K562 (cell line): ENCODE measurements around the gene POLR3C. TPM values are rescaled to one million over a fixed set of nuclear protein-coding genes. Genes with fewer than 3 reads are reported as not detected.

ENCODE experiments used
- ATAC-seq: fragments of 200-7000 bp; cut with Tn5 transposase; 3 replicates; pipeline ENCODE4 v1.9.1; 2020; ENCODE audit warnings: moderate library complexity
- BruUV-seq: library from RNA; stranded (reverse); fragments of 400-500 nt; replicated peaks from 2 replicates; lab custom pipeline; 2021; lab: Mats Ljungman, UMichigan
- CTCF ChIA-PET: fragments of 300-600 bp; formaldehyde crosslinking; extraction: SDS; loops from one replicate; lab custom pipeline; 2021; ENCODE audit warnings: low intra/inter-chr PET ratio; lab: Yijun Ruan, JAX
- POLR2A ChIA-PET: fragments of 300-600, 350-650 bp; sonication (Branson Sonifier 250); formaldehyde crosslinking; extraction: SDS; loops from one replicate; lab custom pipeline; 2021; ENCODE audit warnings: antibody characterized with exemption, inconsistent platforms; lab: Yijun Ruan, JAX
- DNase-seq, 4 experiments: peaks; one replicate each; pipeline versions ENCODE4 v3.0.0 to v3.0.0-alpha.2; 2011 to 2018; ENCODE audit warnings: low spot score in 3 of 4, mixed read lengths in 3 of 4; ENCODE audit errors: extremely low read depth in 1 of 4
- FAIRE-seq: peaks from 2 replicates; lab custom pipeline; 2011; peaks lifted over from hg19 to GRCh38; lab: Jason Lieb, UNC
- H2AFZ ChIP-seq: 2 replicates; pipeline ENCODE4 v1.6.0; 2011; ENCODE audit warnings: low read depth, low read length, control low read depth, inconsistent platforms
- H3K27ac ChIP-seq: fragments of 200-600 bp; 3 replicates; pipeline ENCODE4 v1.8.0; 2011; ENCODE audit warnings: low read depth, mild to moderate bottlenecking, control low read depth, inconsistent platforms, low read length, moderate library complexity, mixed read lengths; ENCODE audit errors: extremely low read depth
- H3K27me3 ChIP-seq, 2 experiments: fragments of 300-600 bp in 1 of 2; 2 replicates in 1 of 2; 3 replicates in 1 of 2; pipeline versions ENCODE4 v1.6.0 to v1.8.0; 2011; ENCODE audit warnings: inconsistent platforms in 2 of 2, low read length in 2 of 2, mild to moderate bottlenecking in 1 of 2, mixed read lengths in 1 of 2, moderate library complexity in 1 of 2; ENCODE audit not compliant: control insufficient read depth in 2 of 2, insufficient read depth in 2 of 2
- H3K36me3 ChIP-seq: fragments of 300-600 bp; 3 replicates; pipeline ENCODE4 v1.8.0; 2011; ENCODE audit warnings: mild to moderate bottlenecking, low read length, inconsistent platforms; ENCODE audit not compliant: control insufficient read depth, insufficient read depth
- H3K4me1 ChIP-seq, 2 experiments: fragments of 200-600 bp in 1 of 2; replicated peaks in 1 of 2; 2 replicates in 1 of 2; 3 replicates in 1 of 2; pipeline versions ENCODE4 v1.5.1 to v1.8.0; 2011; ENCODE audit warnings: inconsistent platforms in 2 of 2, low read length in 2 of 2, mild to moderate bottlenecking in 1 of 2, mixed read lengths in 1 of 2, moderate library complexity in 1 of 2; ENCODE audit not compliant: control insufficient read depth in 2 of 2, insufficient read depth in 2 of 2
- H3K4me2 ChIP-seq: 2 replicates; pipeline ENCODE4 v1.6.1; 2011; ENCODE audit warnings: low read length, control low read depth, inconsistent platforms, mixed read lengths; ENCODE audit not compliant: insufficient read depth
- H3K4me3 ChIP-seq: fragments of 200-600 bp; sonication (generic), shearing (Covaris generic); 2 replicates; pipeline ENCODE4 v1.5.1; 2016; ENCODE audit warnings: control low read depth, inconsistent platforms
- H3K79me2 ChIP-seq: fragments of 200-600 bp; 3 replicates; pipeline ENCODE4 v1.8.0; 2011; ENCODE audit warnings: low read length, inconsistent platforms; ENCODE audit not compliant: control insufficient read depth, insufficient read depth
- H3K9ac ChIP-seq, 2 experiments: 2 replicates each; pipeline versions ENCODE4 v1.6.0 to v1.6.1; 2011; ENCODE audit warnings: low read depth in 2 of 2, low read length in 2 of 2, control low read depth in 1 of 2, inconsistent platforms in 1 of 2, mild to moderate bottlenecking in 1 of 2, mixed read lengths in 1 of 2; ENCODE audit not compliant: insufficient read depth in 1 of 2
- H3K9me1 ChIP-seq: one replicate; pipeline ENCODE4 v1.6.0; 2011; ENCODE audit warnings: inconsistent platforms, mild to moderate bottlenecking, low read length, moderate library complexity; ENCODE audit not compliant: control insufficient read depth, insufficient read depth
- H3K9me3 ChIP-seq: replicated peaks from 2 replicates; pipeline ENCODE4 v1.5.1; 2011; ENCODE audit warnings: low read depth, low read length, inconsistent platforms; ENCODE audit not compliant: control insufficient read depth, insufficient read depth
- H4K20me1 ChIP-seq: replicated peaks from 2 replicates; pipeline ENCODE4 v1.6.1; 2011; ENCODE audit warnings: low read length, inconsistent platforms, mixed read lengths; ENCODE audit not compliant: control insufficient read depth, insufficient read depth
- ARID1B ChIP-seq: fragments of 450-650 bp; IDR thresholded peaks from 2 replicates; pipeline ENCODE4 v1.6.1; 2016; ENCODE audit warnings: antibody characterized with exemption, mild to moderate bottlenecking, inconsistent platforms
- CEBPG ChIP-seq, 3 experiments: fragments of 200-800 bp in 1 of 3; sonication (Bioruptor generic) in 1 of 3; sonication (generic) in 1 of 3; formaldehyde crosslinking in 1 of 3; IDR thresholded peaks in 2 of 3; conservative IDR thresholded peaks in 1 of 3; 2 replicates each; pipeline versions ENCODE4 v1.6.1 to v1.8.0; 2016 to 2022; ENCODE audit warnings: missing compliant biosample characterization in 2 of 3, missing genetic modification characterization in 2 of 3, mild to moderate bottlenecking in 1 of 3, missing genetic modification reagents in 1 of 3
- MCM5 ChIP-seq: fragments of 450-650 bp; IDR thresholded peaks from 2 replicates; pipeline ENCODE4 v1.6.1; 2016; ENCODE audit warnings: low read depth
- TBL1XR1 ChIP-seq, 2 experiments: IDR thresholded peaks; 2 replicates each; pipeline ENCODE4 v1.6.1; 2012; ENCODE audit warnings: improper control_type of control experiment in 2 of 2, low read length in 2 of 2, mild to moderate bottlenecking in 1 of 2
- XRCC4 ChIP-seq: IDR thresholded peaks from one replicate; pipeline ENCODE4 v1.6.1; 2011; ENCODE audit not compliant: insufficient read depth, insufficient read length; ENCODE audit errors: extremely low read depth
- ZNF184 ChIP-seq: sonication (generic); formaldehyde crosslinking; IDR thresholded peaks from 2 replicates; pipeline ENCODE4 v1.5.0; 2020; ENCODE audit warnings: missing genetic modification reagents
- ZNF584 ChIP-seq: fragments of 200-800 bp; sonication (Bioruptor generic); IDR thresholded peaks from 2 replicates; pipeline ENCODE4 v1.6.1; 2016; ENCODE audit warnings: low read depth, mild to moderate bottlenecking, missing genetic modification characterization, missing compliant biosample characterization
- ZSCAN29 ChIP-seq: fragments of 450-650 bp; IDR thresholded peaks from 2 replicates; pipeline ENCODE4 v1.6.1; 2017
- WGBS: fragments of 100-300 bp; shearing (Covaris generic); methylation state at CpG from one replicate; pipeline ENCODE4 v1.1.6; 2016; ENCODE audit warnings: low coverage, mixed read lengths; ENCODE audit not compliant: insufficient coverage; ENCODE audit errors: missing lambda C conversion rate; 5-methylcytosine and 5-hydroxymethylcytosine counted together
- in situ Hi-C: fragments of 300-500 bp; cut with MboI; formaldehyde crosslinking; loops from 4 replicates; pipeline ENCODE4 v1.15.0; 2018; ENCODE audit warnings: inconsistent platforms, mixed read lengths
- intact Hi-C: fragments of 100-400 bp; cut with micrococcal nuclease; formaldehyde crosslinking; loops from 2 replicates; pipeline ENCODE4 v1.14.2; 2022
- polyA plus RNA-seq, 8 experiments: library from polyadenylated mRNA; depleted of rRNA in 4 of 8; stranded (reverse) in 5 of 8; unstranded in 3 of 8; fragments of >200 nt; fragmentation: Nextera tagmentation in 2 of 8; fragmentation: Illumina TruSeq in 1 of 8; extraction: Ambion mirVana in 2 of 8; extraction: Trizol in 1 of 8; gene quantifications; 2 replicates each; pipeline versions ENCODE4 v1.2.1 to v1.2.3, GENCODE V29; 2011 to 2014; ENCODE audit warnings: inconsistent platforms in 1 of 8, missing spikeins in 1 of 8
- total RNA-seq, 7 experiments: library from RNA; depleted of rRNA in 6 of 7; stranded (reverse); fragments of >200 nt in 6 of 7; fragmentation: Illumina TruSeq in 2 of 7; extraction: Trizol in 2 of 7; gene quantifications; 2 replicates each; pipeline versions ENCODE4 v1.2.1 to v1.2.3, GENCODE V29; 2011 to 2021; ENCODE audit warnings: low replicate concordance in 1 of 7
- TF ChIP-seq, protein P1 (sequence below): fragments of 250-450 bp; sonication (Bioruptor Pico); IDR thresholded peaks from 2 replicates; pipeline ENCODE4 v1.5.0; 2020; ENCODE audit warnings: mild to moderate bottlenecking, borderline replicate concordance

The POLR3C gene
- total and polyA plus RNA-seq, 9 of the 15 experiments (the other 6 are each of a cell fraction or from before 2014, with no cell fraction given), result 19.7 to 64.1 (median 45.2) TPM

DNA sequence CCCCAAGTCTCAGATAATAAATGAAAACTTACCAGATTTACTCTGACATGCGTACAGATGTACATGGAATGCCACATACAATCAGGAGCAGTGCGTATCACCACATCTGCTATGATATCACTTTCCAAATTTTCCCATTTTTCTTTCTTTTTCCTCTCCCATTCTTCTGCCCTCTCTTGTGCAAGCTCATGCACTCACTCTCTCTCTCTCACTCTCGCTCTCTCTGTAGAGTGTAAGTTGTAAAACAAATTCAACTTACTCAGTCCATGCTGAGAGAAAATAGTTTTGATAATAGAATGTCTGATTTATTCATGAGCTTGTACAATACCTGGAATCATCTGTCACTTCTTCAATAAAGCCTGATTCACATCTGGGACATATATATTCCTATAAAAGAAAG lies 35.4 kb upstream of the POLR3C start:
- no peaks in the 10 kb centered on the region for H3K9me1 ChIP-seq
- no TSS peak for BruUV-seq
- no peaks in the 10 kb centered on the region for H3K79me2 ChIP-seq
- H3K4me2 ChIP-seq, result no peak overlapping the region
- POLR2A ChIA-PET, result interaction anchor here (1.5 kb wide), 1 partner anchor 8 kb away, joined by 3 read pairs; no protein-coding TSS in a partner anchor
- H3K4me1 ChIP-seq, result no peaks in the 10 kb centered on the region
- 98% methylated on average over 3 of the region's 3 CpGs for WGBS
- H3K36me3 ChIP-seq, result peaks cover 17% of the 10 kb centered on the region; the same call in 2 of the 3 replicates
- FAIRE-seq (no peak), DNase-seq (no peak), ATAC-seq (no peak)
- intact Hi-C loops (no loop called here), in situ Hi-C loops (no loop called here)
- H2AFZ ChIP-seq, result no peak overlapping the region
- no peak overlapping the region for H3K4me3 ChIP-seq
- no peaks in the 10 kb centered on the region for H3K9me3 ChIP-seq
- H3K9ac ChIP-seq, result no peak overlapping the region
- no peak for TF ChIP-seq MCM5
- no peak for TF ChIP-seq XRCC4
- no peak for TF ChIP-seq ZSCAN29
- TF ChIP-seq, protein P1, sequence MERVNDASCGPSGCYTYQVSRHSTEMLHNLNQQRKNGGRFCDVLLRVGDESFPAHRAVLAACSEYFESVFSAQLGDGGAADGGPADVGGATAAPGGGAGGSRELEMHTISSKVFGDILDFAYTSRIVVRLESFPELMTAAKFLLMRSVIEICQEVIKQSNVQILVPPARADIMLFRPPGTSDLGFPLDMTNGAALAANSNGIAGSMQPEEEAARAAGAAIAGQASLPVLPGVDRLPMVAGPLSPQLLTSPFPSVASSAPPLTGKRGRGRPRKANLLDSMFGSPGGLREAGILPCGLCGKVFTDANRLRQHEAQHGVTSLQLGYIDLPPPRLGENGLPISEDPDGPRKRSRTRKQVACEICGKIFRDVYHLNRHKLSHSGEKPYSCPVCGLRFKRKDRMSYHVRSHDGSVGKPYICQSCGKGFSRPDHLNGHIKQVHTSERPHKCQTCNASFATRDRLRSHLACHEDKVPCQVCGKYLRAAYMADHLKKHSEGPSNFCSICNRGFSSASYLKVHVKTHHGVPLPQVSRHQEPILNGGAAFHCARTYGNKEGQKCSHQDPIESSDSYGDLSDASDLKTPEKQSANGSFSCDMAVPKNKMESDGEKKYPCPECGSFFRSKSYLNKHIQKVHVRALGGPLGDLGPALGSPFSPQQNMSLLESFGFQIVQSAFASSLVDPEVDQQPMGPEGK, result no peak
- no peak for TF ChIP-seq ZNF184 (CRISPR knock-in tag)
- TF ChIP-seq TBL1XR1 (IDR thresholded peaks at IDR 0.05; ENCODE audit: low read length in 2 of 2), result no peak
- TF ChIP-seq ARID1B, result no peak
- TF ChIP-seq CEBPG (CRISPR knock-in tag; IDR thresholded peaks at IDR 0.05), result no peak
- no peak for TF ChIP-seq CEBPG (tag; conservative IDR thresholded peaks at IDR 0.05 in 1 of 2, IDR thresholded peaks at IDR 0.05 in 1 of 2)
- no peak for TF ChIP-seq ZNF584
- H4K20me1 ChIP-seq, result no peaks in the 10 kb centered on the region
- no peak overlapping the region for H3K27ac ChIP-seq
- H3K27me3 ChIP-seq, result no peaks in the 10 kb centered on the region
- CTCF ChIA-PET, result no interaction called here
